NCI-H1048 (cell line): ENCODE measurements around the gene NSMF.

Source experiments
- DNase-seq: peaks from one replicate; lab custom pipeline; 2025; lab: John Stamatoyannopoulos, UW

The NSMF gene

DNA sequence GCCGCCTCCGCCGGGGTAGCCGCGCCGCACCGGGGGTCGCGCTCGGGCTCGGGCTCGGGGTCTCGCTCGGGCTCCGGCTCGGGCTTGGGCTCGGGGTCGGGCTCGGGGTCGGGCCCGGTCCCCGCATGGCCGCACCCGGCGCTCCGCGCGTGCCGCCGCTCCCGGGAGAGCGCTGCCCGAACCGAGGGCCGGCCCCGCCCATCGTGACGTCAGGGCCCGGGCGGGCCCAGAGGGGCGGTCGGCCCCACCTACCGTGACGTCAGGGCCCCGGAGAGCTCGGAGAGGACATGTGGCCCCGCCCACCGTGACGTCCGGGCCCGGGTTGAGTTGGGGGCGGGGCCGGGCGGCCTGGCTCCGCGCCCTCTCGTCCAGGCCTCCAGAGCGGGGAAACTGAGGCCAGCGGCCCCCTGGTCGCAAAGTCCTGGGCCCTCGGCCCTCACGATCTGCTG, at the start of gene NSMF:
Gene NSMF, minus strand, starts transcription at position 183 of the 449 bp plus-strand sequence. CDS start 232 bp downstream, outside the sequence.
- peak; percentile 74 for DNase-seq

GRCh38 chr9:137506702-137507171, 47.6 kb upstream of the NSMF start:
- no peak for DNase-seq

- no peak for DNase-seq
Measured at GRCh38 chr9:137506274-137506673, 47.1 kb upstream of the NSMF start.

DNA sequence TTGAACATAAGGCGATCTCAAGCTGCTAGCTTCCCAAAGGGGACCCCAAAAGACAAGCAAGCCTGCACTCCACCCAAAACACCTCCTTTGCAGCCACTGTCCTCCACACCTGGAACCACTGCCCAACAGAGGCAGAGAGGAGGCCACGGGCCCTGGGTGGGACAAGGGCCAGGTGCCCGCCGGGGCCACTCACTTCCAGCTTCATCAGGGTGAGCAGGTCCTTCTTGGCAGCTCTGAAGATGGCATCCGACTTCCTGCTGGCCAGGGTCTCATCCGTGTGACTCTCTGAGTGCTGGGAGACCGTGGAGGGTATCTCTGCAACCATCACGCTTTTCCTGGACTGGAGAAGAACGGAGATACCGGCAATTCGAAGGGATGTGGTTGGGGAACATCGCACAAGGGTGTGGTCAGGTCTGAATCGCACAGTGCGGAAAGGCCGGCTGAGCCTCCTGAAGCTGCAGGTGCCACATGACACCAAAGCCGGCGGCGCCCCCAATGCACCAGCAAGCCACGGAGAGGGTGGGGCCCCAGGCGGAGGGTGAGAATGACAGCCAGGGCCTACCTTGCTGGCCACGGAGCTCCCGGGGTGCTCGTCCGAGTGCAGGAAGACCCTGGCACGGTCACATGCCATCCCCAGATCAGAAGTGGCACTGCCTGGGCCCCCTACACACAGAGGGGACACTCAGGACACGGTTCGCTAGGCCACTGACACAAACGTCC, 46.4 kb upstream of the NSMF start:
- DNase-seq = no peak

DNA sequence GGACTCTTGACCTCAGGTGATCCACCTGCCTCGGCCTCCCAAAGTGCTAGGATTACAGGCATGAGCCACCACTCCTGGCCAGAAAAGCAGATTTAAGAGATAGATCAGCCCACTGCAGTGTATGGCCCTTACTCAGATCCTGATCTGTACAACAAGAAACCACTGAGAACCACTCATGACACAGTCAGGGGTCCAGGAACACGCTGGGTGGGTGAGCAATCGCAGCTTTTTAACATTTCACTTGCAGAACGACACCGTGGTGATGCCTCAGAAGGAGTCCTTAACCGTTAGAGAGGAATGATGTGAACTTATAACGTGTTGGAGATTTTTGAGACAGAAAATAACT, 45.3 kb upstream of the NSMF start:
- DNase-seq = no peak

DNA sequence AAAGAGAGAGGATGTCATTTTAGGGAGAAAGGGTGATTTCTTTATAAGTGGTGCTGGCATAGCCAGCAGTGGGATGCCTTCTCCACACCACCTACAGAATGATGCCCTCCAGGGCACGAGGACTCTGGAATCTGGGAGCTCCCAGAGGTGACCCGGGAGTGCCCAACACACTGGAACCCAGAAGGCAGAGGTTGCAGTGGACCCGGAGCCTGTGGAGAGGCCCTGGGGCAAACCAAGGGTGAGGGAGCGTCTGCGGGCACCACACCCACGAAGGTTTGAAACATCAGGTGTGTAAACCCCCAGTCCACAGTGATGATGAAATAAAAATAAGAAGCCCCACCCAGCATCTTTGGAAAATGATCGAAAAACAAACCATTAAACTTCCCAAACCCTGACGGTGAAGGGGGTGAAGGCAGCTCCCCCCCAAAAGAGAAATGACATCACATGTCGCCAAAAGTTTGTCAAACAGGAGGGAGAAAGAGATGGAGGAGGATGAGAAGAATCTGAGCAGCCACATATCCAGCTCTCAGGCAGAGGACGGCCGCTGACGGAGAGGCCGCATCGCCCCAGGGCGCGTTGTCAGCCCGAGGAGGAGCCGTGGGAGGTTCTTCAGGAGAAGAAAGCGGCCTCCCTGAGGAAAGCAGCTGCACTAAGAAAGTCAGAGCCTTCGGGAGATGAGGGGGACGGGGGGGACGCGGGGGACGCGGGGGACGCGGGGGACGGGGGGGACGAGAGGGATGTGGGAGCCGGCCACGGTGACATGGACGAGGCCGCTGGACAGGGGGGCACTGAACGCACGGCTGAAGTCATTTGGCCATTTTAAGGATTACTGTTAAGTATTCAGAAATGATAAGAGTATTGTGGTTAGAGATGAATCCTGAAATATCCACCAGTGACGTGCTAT, 43.1 kb upstream of the NSMF start:
- DNase-seq = no peak

DNA sequence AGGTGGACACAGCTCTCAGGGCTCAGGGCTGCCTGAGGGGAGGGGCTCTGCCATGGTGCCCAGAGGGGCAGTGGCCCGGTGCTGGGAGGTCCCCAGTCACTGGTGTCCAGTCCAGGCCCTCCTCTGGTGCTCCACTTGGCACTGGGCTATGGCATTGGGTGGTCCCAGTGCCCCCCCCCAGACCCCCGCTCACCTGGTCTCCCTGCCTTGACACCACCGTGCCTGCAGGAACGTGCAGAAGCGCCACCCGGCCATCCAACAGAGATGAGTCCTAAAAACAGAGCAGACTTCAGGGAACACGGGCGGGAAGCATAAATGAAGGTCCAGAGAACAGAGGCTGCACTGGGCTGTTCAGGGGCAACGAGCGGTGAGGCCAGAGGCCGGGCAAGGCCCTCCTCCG, 42.3 kb upstream of the NSMF start:
- no peak for DNase-seq

DNA sequence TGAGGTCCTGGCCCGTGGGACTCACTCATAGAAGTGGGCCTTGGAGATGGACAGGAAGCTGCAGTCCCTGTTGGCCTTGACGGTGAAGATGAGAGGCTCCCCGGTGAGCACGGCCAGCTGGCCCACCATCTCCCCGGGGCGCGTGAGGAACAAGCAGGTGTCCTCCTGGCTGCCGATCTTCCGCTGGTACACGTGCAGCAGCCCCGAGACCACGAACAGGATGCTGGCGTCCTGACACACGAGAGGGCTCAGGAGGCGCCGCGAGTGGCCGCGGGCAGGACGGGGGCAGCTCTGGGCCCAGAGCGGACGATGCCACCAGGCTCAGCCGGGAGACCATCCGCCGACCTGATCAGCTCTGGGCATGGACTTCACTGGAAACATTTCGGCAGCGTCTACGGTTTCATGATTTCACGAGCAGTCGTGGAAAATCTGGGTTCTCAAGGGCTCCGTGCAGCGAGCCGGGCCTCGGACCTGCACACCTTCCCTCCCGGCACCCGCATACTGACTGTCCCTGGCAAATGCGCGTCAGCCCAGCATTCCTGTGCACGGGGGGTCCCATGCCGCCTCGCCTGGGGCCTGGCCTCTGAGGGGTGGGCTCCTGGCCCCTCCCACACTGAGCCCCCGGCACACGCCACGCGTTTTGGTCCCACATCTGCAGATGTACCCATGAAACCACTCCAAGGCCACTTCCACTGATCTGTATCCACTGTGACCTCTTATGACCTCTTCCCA, 41.7 kb upstream of the NSMF start:
- DNase-seq = no peak

DNA sequence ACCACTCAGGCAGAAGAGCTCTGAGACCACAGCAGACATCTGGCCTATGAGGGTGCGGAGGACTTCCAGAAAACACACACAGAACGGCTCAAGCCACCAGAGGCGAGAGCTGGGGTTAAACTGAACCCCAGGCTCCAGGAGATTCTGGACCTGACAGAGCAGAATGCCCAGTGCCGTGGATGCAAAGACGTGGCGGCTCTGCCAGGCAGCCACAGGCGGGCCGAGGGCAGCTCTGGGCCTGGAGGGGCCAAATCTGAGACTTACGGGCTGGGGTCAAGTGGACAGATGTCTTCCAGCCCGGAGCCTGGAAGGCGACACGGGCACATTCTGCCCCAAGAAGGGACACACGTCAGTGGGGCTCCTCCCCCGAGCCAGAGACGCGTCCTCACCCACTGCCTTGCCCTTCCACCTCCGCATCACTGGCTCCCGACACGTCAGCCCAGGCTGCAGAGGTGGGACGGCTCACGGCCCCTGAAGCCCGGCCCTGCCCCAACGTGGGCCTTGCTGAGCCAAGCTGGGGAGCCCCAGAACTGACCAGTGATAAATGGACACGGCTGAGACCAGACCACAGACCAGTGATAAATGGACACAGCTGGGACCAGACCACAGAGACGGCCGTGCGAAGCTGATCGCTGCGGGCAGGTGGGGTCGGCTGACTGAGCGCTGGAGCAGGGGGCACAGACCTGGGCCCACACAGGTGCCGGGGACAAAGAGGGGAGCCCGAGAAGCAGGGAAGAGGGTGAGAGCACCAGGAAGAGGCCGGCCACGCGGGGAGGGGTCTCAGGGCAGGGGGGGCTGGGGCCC, 40.9 kb upstream of the NSMF start:
- no peak for DNase-seq

- no peak for DNase-seq
Measured at GRCh38 chr9:137499416-137499815, 40.3 kb upstream of the NSMF start.

- no peak for DNase-seq
Measured at GRCh38 chr9:137498720-137499150, 39.6 kb upstream of the NSMF start.

GRCh38 chr9:137497921-137498719, 39.0 kb upstream of the NSMF start:
- DNase-seq = no peak

- DNase-seq = no peak
Measured at GRCh38 chr9:137496601-137497375, 37.7 kb upstream of the NSMF start.

DNA sequence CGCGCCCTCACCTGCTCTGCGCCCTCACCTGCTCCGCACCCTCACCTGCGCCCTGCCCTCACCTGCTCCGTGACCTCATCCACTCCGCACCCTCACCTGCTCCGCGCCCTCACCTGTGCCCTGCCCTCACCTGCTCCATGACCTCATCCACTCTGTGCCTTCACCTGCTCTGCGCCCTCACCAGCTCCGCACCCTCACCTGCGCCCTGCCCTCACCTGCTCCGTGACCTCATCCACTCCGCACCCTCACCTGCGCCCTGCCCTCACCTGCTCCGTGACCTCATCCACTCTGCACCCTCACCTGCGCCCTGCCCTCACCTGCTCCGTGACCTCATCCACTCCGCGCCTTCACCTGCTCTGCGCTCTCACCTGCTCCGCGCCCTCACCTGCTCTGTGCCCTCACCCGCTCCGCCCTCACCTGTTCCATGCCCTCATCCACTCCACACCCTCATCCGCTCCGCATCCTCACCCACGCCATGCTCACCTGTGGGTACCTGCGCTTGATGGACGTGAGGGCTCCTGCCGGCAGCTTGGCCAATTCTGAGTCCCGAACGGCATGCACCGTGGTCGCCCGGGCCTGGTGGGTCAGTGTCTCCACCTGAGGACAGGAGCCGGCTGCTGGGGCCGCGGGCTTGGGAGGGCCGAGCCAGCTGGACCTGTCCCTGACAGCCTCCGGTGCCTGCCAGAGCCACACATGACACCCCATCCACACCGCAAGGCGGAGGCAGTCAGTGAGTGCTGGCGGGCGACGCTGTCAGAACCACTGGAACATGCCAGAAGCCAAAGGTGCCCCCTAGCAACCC, 35.6 kb upstream of the NSMF start:
- DNase-seq = no peak

GRCh38 chr9:137494104-137494544, 35.0 kb upstream of the NSMF start:
- DNase-seq = no peak

DNA sequence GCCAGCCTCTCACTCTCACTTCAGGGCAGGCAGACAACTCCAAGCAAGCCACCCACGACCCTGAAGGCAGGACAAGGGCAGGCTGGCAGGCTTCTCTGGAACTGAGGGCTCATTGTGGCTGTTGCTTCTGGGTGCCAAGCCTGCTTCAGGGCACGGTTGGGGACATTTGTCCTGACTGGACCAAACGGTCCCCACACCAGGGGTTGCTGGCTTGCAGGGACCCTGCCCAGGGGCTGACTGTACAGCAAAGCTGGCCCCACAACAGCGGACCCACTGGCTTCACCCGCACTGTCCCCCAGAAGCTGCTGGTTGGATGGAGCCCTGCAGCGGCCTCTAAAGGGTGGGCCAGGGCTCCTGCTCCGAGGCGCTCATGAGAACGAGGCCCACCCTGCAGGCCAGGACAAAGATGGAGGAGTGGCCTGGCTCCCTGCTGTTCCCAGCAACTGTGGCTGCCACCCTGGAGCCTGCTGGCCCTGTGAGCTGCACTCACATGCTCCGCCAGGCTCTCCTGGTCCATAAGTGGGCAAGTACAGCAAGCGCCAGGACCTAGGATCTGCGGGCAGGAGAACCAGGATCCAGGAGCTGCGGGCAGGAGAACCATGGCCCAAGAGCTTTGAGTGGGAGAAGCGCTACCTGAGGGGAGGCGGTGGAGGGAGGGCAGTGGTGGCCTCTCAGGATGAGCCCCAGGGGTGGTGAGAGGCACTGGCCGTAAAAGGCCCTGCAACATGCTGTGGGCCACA, 34.4 kb upstream of the NSMF start:
- no peak for DNase-seq

GRCh38 chr9:137492464-137493363, 33.6 kb upstream of the NSMF start:
- peak; percentile 45 for DNase-seq
